Heart left ventricle (tissue), 13 donors: ENCODE results near the gene TMX2.

ENCODE experiments used
- POLR2A ChIP-seq, 2 donors: fragments of 450-650 bp; IDR thresholded peaks; one replicate each; pipeline ENCODE4 v1.6.1; 2017; ENCODE audit warnings: antibody characterized with exemption in 2 of 2, mild to moderate bottlenecking in 2 of 2, moderate library complexity in 2 of 2
- TF ChIP-seq, protein P1 (sequence below), 12 donors: fragments of 200-600 bp; sonication (generic) in 4 of 12; IDR thresholded peaks; one replicate each; pipeline versions ENCODE4 v1.5.0 to v1.8.0; 2018 to 2022; ENCODE audit warnings: antibody characterized with exemption in 12 of 12, mild to moderate bottlenecking in 5 of 12
- donor health status: ischemic (EF 13 %, LVEDD 7.1; RV severe dilation, severe dysfunction).
- donor health status: DM: no; HTN: yes; CAD: no.
- donor health status: DM: no; HTN: no; CAD: no.
- donor health status: ischemic (EF 25% LVEDD 6.9; RV normal size, moderate dysfunction).
- donor health status: ischemic (EF 25% LVEDD 5.7; RV mildly dilated, moderate dysfunction).
- donor health status: ischemic (EF 35%, LVEDD 5.7; RV mildly dilated, moderate dysfunction).
- donor health status: nonischemic (EF 11% LVEDD 7.7; RV severe dilation, severe dysfunction).
- donor health status: DM: yes; HTN: yes; CAD: no.
- donor health status: PGD.
- donor health status: ischemic (EF 29% LVEDD 5.4; RV normal size, mild dysfunction).
- donor health status: nonischemic (EF 23%, LVEDD 6.1; RV moderate dilation, normal function).

DNA sequence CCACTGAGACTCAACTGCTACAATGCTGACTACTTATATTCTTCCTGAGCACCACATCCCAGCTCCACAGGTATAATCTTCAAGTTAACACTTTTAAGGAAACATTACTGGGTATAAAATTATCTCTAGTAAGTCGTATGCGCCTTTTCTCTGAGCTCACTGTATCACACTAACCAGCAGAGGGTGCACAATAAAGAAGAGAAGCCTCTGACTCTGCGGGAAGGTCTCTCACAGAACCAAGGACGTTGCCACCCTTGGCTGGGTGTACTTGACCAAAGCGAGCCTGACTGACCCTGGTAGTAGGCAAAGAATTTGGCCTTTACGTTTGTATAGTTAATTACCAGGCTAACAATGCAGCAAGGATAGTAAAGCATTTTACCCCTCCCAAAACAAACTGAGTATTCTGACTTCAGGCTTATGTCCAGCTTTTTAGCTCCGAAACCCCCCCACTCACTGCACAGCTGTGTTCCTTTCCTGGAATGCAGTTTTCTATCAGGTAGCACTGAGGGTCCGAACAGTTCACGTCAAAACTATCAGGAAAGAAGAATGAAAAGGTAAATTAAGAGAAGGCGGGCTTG lies 39.4 kb downstream of the TMX2 start, which contains the start of gene BTBD18:
- TF ChIP-seq, protein P1, sequence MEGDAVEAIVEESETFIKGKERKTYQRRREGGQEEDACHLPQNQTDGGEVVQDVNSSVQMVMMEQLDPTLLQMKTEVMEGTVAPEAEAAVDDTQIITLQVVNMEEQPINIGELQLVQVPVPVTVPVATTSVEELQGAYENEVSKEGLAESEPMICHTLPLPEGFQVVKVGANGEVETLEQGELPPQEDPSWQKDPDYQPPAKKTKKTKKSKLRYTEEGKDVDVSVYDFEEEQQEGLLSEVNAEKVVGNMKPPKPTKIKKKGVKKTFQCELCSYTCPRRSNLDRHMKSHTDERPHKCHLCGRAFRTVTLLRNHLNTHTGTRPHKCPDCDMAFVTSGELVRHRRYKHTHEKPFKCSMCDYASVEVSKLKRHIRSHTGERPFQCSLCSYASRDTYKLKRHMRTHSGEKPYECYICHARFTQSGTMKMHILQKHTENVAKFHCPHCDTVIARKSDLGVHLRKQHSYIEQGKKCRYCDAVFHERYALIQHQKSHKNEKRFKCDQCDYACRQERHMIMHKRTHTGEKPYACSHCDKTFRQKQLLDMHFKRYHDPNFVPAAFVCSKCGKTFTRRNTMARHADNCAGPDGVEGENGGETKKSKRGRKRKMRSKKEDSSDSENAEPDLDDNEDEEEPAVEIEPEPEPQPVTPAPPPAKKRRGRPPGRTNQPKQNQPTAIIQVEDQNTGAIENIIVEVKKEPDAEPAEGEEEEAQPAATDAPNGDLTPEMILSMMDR (IDR thresholded peaks at IDR 0.05): peak; percentile 39 to 64 (median 55)
- TF ChIP-seq POLR2A (IDR thresholded peaks at IDR 0.05): no peak
